Stimulated activated CD4-positive, alpha-beta T cell treated with anti-CD3 and anti-CD28 coated beads, TNF-alpha, amount 100 ng/mL, for 1 hour (primary cell): Measurements from ENCODE around the gene TSPAN3.
A peak's percentile ranks its signal among the peaks of the same experiment; 100 is the strongest.

ENCODE experiments used
- DNase-seq, 3 donors: peaks; one replicate each; pipeline ENCODE4 v3.0.0-alpha.2; 2020; ENCODE audit warnings: low read depth in 3 of 3, low spot score in 1 of 3

Gene TSPAN3

GRCh38 chr15:77012868-77013267 lies 58.0 kb downstream of the TSPAN3 start:
- DNase-seq = no peak

GRCh38 chr15:77012117-77012712 lies 58.7 kb downstream of the TSPAN3 start:
- no peak for DNase-seq

- DNase-seq = no peak
Measured at GRCh38 chr15:77010857-77011256, 60.1 kb downstream of the TSPAN3 start.

GRCh38 chr15:77010312-77010686 lies 60.6 kb downstream of the TSPAN3 start:
- no peak for DNase-seq

GRCh38 chr15:77009646-77010311 lies 61.1 kb downstream of the TSPAN3 start:
- DNase-seq = no peak

- DNase-seq = no peak
Measured at GRCh38 chr15:77009176-77009575, 61.7 kb downstream of the TSPAN3 start.

GRCh38 chr15:77004189-77004588 lies 66.7 kb downstream of the TSPAN3 start:
- DNase-seq = no peak

- DNase-seq = peak in 1 of 3 donors; percentile 44
Measured at GRCh38 chr15:77002954-77003912, 67.7 kb downstream of the TSPAN3 start.

GRCh38 chr15:77002436-77002835 lies 68.5 kb downstream of the TSPAN3 start:
- no peak for DNase-seq

- DNase-seq = no peak
Measured at GRCh38 chr15:77001966-77002365, 68.9 kb downstream of the TSPAN3 start.

- DNase-seq = no peak
Measured at GRCh38 chr15:77001351-77001750, 69.6 kb downstream of the TSPAN3 start.

- no peak for DNase-seq
Measured at GRCh38 chr15:76999996-77000395, 70.9 kb downstream of the TSPAN3 start.

GRCh38 chr15:76998663-76999285 lies 72.1 kb downstream of the TSPAN3 start:
- DNase-seq = no peak

GRCh38 chr15:76996526-76997401 lies 74.1 kb downstream of the TSPAN3 start:
- peak in 2 of 3 donors; percentile 35 to 50 for DNase-seq

- no peak for DNase-seq
Measured at GRCh38 chr15:76996076-76996525, 74.8 kb downstream of the TSPAN3 start.

GRCh38 chr15:76994971-76995945 lies 75.7 kb downstream of the TSPAN3 start, which contains the start of gene PSTPIP1:
Gene PSTPIP1 (plus strand): TSS chr15:76995126. CDS start chr15:76995574, 448 bp downstream.
- peak; percentile 40 to 51 (median 49) for DNase-seq

GRCh38 chr15:76994496-76994895 lies 76.4 kb downstream of the TSPAN3 start:
- no peak for DNase-seq

GRCh38 chr15:76994001-76994400 lies 76.9 kb downstream of the TSPAN3 start:
- peak in 1 of 3 donors; percentile 30 for DNase-seq

GRCh38 chr15:76993114-76993725 lies 77.7 kb downstream of the TSPAN3 start:
- no peak for DNase-seq
